HG02678 (cell line): ENCODE measurements around the gene PLLP.

Experiments
- ATAC-seq: cut with Tn5 transposase; IDR thresholded peaks from one replicate; pipeline ENCODE4 v1.9.1; 2021; ENCODE audit warnings: mild to moderate bottlenecking, moderate library complexity; ENCODE audit not compliant: unreplicated experiment

PLLP gene

DNA sequence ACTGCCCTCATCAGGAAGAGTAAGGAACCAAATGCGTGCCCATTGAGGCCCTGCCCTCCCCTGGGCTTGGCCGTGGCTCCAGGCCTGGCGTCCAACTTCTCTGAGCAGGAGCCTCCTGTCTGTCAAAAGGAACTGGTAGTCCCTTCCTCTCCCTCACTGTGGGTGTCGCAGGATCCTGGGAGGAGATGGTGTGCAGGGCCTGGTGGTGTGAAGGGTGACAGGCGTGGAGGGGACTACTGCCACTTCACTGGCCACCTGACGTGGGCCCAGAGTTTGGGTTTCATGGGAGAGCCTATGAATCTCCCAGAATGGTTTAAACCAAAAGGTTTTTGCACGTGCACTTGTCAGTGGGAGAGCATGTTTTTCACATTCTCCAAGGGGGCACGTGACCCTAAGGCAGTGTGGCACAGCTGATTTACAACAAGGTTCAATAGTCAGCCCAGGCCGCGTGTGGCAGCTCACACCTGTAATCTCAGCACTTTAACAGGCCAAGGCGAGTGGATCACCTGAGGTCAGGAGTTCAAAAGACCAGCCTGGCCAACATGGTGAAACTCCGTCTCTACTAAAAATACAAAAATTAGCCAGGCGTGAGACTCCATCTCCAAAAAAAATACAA is 26.9 kb downstream of the PLLP start:
- no peak for ATAC-seq

DNA sequence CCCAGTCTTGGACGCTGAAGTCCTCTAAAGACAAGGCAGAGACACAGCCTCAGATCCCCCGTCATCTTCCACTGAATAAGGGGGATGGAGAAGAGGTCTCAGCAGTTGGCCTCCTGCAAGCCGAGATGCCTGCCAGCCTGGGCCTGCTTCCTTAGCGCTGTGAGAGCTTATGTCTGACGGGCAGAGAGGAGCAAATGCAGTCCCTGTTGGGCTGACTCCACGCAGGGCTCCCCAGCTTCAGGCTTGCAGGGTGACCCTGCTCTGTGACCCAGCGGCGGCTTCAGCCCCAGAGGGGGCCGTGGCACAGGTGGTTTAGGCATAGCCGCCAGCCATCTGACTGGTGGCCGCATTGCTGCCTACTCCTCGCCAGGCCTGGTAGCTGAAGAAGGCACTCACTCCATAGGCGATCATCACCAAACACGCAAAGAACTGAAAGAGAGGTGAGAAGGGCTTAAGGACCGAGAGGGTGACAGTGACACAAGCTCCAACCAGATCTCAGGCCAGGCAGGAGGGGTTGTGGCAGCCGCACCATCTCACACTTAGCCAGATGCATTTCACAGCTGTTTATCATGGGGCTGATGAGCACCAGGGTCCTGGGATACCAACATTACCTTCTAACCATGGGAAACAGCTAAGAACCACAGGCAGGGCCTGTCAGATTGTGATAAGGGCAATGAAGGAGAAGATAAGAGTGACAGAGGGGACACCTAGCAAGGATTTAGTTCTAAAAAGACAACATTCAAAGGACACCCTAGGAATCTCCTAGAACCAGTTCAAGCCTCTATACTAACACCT is 27.7 kb downstream of the PLLP start:
- no peak for ATAC-seq

DNA sequence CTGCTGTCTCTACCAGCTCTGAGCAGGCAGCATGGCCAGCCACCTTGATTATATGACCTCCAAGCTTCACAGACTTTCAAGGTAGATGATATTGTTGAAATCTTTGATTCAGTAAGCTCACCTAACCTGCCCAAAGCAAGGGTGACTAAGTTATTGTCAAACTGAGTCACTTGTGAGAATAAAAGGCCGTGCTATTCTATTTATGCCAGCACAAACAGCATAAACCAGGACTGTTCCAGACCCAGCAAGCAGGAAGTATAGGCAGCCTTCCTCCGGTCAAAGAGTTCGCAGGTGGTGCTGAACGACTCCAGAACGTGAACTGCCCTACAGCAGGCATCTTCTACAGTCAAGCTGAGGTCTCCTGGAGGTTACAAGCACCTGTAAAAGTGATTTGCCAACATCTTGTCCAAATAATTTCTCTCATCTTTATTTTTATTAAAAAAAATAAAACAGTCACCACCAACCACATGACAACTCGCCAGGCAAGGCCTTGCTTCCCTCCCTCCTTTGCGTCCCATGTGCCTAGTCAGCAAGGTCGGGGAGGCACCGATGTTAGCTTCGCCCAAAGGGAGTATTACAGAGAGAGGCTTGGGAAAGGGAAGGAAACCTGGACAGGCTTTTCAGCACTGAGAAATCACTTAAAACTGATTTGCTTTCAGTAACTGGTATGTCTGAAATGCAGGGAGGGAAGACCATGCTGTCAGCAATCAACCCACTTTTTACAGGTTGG is 28.6 kb downstream of the PLLP start:
- ATAC-seq: no peak

DNA sequence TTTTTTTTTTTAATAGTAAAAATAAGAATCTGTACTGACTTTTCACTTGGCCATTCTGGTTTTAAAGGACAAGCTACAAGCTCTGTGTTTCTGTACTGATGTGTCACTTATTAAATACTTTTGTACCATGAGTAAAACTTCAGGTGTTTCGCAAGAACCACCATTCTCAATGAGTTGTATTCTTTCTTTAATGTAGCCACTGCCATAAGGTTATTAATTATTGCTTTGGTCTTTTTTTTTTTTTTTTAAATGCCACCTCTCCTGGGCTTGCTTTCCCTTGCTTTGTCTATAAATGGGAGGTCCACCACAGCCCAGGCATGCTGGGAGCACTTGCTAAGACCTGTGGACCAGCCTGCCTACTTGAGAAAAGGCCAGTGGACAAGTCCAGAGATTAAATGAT is 31.0 kb downstream of the PLLP start:
- ATAC-seq: no peak

DNA sequence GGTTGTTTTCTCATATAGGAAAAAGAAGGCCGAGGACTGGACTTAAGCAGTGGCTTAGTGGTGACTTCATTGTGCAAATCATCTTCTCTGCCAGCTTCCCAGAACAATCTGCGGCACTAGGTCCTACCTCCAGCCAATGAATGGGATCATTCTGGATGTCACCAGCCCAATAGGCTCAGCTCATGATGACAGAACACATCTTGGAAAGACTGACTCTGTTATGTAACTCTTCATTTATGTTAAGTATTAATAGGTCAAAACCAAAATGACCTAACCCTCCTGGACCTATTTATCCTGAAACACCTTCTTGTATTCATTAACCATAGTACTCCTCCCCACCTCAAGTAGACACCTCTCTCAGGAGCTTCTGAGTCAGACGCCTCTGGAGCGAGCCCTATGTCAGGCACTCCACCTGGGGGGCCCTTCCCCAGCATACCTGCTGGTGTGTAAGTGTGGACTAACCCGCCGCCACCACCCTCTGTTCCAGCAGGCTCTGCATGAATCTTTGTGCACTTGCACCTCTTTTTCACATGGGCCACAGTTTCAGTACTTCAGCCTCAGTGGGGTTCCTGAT is 32.2 kb downstream of the PLLP start:
- no peak for ATAC-seq

DNA sequence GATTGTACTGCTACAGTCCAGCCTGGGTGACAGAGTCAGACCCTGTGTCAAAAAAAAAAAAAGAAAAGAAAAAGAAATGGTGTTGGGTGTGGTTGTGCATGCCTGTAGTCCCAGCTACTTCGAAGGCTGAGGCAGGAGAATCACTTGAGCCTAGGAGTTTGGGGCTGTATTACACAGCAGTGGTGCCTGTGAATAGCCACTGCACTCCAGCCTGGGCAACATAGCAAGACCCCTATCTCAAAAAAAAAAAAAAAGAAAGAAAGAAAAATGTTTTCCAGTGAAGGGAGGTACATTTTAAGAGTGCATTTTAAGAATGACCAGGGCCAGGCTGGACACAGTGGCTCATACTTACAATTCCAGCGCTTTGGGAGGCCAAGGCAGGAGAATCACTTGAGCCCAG is 33.1 kb downstream of the PLLP start:
- ATAC-seq: no peak

DNA sequence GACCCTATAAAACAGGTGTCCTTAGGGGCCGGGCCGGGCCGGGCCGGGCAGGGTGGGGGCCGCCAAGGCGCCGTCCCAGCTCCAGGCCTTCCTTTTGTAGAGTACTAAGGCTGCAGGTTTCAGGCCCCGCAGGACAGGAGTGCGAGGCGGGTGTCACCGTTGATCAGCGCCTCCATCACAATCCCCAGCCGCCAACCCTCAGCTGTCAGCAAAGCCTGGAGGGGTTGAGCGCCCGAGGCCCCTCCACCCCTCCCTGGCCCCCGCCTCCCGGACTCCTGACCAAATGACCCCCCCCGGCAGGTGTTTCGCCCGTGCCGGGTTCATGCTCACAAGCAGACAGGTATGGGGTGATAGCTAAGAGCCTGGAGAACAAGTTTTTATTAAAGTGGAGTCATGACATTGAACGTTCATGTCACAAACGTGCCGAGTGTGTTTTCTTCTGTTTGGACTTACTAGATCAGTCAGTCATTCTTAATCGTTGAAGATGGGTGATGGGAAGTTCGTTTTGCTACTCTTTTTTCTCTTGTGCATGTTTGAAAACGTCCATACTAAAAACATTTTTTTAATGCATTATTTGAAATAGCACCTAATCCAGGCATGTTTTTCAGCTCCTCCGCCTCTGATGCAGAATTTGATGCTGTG is 38.9 kb downstream of the PLLP start:
- peak; percentile 31 for ATAC-seq

DNA sequence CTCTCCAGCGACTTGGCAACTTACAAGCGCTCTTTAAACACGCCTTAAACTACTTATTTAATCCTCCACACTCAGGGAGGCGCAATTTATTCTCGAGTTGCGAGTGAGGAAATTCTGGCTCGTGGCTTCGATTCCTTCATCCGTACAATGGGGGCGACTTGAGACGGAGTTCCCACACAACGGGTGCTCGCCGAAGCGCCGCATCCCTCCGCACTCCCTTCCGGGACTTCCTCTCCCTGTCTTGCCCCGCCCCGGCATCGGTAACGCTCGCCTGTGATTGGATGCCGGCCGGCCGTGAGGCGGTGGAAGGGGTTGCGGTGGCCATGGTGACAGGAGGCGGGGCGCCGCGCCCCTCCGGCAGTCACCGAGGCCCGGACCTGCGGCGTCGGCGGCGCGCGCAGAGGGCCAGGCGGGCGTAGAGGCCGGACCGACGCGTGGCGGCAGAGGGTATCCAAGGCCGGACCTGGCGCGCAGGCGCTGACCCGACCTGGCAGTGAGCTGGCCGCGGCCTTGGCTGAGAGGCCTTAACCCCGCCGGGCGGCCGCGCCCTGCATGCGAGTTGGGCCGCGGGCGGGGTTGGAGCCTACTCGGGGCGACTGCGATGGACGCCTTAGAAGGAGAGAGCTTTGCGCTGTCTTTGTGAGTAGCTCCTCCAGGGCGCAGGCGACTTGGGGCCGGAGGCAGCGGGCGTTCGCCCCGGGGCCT is 39.6 kb downstream of the PLLP start, which contains the start of gene ARL2BP:
Gene ARL2BP, plus strand, starts transcription at position 493 of the 705 bp plus-strand sequence. Its CDS starts 109 bp downstream, at position 602.
- peak; percentile 97 for ATAC-seq

DNA sequence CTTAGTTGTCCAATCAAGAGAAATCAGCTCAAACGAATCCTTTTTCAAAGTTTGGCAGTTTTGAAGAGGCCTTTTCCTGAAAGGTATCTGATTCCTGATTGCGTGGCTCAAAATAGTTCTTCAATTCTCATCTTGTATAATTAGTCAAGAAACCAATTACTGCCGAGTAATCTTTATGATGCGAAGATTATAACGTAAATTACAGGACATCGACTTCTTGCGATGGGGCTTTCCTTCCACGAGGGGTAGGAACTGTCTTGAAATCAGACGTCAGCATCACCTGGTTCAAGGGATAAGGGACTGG is 40.1 kb downstream of the PLLP start:
- ATAC-seq: peak; percentile 13

DNA sequence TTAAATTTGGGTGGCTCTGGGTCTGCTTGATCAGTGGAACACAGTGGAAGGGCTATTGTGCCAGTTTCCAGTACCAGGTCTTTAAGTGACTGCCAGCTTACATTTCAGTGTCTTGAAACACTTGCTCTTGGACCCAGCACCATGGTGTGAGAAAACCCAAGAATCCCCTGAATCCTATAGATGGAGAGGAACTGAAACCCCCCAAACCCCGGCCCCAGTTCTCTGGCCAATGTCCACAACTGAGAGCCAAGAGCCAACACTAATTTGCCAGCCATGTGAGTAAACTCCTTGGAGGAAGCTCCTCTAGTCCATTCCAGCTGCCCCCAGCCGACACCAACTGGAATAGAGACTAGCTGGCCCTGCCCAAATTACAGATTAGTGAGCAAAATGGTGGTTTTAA is 41.8 kb downstream of the PLLP start:
- ATAC-seq: no peak

DNA sequence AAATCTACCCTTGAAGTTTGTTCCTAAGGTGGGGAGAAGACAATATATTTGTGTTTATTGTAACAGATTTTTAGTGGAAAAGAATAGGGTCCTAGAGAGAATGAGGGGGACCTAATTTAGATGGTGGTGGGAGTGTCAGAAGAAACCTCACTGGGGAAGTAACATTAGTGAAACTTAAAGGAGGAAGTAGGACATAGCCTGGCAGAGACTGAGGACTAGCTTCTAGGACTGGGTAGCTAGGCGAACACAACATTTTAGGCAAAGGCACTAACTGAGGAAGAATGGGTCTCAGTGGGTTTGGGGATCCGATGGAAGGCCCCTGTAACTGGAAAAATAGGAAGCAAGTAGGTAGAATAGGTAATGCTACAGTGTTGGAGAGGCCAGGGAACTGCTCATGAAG is 43.6 kb downstream of the PLLP start:
- no peak for ATAC-seq

DNA sequence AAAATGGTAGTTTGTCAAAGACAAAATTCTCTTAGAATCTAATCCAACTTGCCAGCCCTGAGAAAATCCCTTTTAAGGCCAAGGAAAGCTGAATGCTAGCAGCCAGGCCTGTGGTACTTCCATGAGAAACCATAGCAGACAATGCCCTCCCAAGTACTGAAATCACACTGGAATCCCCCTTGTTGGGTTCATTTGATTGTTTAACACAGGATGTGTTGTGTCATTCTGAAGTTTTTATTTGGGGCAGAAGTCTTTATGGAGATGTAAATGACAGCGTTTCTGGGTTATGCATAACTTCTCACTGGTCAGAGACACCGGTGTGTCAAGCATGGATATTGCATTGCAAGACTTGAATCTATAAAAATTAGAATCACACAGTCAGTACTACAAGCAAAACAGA is 45.4 kb downstream of the PLLP start:
- no peak for ATAC-seq

DNA sequence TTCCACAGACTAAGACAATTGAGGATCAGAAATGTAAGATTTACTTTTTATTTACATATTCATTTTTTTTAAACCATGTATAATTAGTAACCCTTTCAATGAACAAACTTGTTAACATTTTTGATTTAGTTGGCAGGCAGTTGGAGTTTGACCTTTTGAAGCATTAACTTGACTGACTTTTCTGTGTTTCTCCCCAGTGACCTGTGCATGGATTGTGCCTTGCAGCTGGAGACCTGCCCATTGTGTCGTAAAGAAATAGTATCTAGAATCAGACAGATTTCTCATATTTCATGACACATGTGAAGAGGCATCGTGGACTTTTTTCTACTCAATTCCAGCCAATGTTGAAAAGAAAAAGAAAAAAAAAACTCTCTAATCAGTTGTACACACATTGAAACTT is 45.8 kb downstream of the PLLP start:
- ATAC-seq: no peak

DNA sequence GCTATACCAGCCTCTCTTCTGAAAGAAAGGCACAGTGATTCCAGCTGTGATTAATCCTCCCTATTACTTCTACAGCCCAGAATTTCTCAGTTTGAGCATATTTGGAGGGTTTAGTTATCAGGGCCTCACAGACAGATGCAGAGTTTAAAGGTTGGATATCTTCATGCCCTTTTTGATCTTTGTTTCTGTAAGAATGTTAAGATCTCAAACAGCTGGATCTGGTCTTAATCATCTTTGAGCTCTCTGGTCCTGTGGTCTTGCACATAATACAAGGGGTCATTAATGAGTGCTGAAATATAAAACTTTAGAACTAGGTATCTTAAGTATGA is 48.5 kb downstream of the PLLP start:
- no peak for ATAC-seq

DNA sequence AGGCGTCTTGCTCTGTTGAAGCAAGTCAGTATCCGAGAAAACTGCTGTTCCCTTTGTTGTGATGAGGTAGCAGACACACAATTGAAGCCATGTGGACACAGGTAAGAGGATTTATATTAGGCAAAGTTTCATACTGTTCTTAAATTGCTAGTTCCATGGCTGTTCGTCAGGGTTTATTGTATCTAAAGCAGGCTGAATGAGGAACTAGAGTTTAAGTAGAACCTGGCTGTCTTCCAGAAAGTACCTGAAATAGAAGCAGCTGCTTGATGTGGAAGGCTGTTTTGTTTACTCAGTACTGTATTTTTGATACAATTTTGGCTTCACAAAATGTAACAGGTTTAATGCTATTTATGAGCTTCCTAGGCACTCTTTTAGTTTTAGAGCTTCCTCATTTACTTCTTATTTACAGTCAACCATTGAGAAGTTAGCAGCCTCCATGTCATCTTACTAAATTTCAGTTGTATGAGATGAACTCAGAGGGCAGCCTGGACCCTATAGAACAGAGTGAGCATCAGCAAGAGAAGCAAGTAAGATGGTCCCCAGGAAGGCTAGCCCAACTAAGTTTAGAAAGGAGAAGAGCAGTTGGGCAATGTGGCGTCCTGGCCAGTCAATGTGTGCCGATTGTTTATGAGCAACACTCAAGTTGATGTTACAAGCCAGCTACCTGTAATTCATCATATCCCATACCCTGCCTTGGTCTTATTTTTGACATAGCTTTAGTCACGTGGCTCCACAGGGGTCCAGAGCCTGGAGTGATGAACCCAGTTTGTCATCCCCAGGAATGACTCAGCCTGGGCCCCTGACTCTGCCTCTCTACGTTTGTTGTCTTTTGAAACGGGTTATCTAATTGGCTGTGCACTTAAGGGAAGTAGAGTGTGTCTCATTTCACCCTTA is 49.1 kb downstream of the PLLP start:
- ATAC-seq: no peak

DNA sequence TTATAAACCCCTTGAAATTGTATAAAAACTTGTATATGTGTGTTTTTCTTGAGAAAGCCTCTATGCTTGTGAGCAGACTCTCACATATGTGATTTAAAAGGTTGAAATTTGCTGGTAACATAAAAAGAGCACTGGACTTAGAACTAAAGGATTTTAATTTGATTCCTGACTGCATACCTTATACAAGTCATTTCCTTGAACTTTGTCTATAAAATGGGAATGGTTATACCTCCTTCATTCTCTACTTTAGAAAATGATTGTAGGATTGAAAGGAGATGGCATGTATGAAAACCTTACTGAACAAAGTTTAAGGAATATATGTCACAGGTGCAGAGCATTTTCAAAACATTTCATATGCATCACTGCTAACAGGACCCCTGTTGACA is 49.8 kb downstream of the PLLP start:
- ATAC-seq: no peak

DNA sequence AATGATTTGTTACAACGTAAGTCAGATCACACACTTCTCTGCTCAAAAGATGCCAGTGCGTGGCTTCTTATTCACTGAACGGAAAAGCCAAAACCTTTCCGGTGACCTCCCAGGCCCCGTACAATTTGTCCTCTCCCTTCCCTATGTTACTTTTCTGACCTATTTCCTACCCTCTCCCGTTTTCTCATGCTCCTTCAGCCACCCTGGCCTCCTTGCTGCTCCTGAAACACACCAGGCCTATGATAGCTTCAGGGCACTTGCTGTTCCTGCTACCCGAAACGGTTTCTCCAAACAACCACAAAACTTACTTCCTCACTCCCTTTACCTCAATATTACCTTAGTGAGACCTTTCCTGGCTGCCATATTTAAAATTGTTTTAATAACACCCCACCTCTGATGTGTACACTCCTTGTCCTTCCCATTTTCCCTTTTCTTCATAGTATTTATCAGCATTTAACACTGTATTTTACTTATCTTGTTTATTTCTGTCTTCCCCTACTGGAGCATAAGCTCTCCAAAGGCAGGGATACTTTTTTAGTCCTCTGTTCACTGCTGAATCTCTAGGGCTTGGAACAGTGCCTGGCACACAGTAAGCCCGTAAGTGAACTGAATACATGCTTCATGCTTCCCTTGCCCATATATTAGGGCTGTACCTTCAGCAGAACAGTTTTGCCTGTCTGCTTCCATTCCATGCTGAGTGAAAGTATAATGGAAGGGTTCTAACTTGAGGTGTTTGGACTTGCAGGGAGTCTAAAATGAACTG is 50.3 kb downstream of the PLLP start:
- no peak for ATAC-seq

DNA sequence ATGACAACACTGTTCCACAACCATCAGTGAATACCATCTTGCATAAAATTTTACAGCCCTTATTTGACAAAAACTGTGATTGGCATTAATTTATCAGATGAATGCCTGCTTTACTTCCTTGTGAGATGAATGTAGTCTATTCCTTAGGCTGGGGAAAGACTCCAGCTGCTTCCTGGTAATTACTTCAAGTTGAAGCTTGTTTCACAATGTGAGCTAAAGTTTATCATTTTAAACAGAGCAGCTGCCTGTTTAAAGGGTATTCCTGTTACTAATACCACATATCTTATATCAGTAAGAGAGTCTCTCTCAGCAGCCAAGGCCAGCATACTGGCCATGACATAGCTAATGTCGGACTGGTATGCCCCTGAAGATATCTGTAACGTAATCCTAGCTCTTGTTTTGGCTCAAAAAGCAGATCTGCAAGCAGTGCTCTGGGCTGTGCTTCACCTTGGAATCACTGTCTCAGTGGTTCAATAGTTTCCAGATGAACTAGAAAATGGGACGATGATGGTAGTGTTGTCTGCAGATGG is 52.6 kb downstream of the PLLP start:
- ATAC-seq: no peak

DNA sequence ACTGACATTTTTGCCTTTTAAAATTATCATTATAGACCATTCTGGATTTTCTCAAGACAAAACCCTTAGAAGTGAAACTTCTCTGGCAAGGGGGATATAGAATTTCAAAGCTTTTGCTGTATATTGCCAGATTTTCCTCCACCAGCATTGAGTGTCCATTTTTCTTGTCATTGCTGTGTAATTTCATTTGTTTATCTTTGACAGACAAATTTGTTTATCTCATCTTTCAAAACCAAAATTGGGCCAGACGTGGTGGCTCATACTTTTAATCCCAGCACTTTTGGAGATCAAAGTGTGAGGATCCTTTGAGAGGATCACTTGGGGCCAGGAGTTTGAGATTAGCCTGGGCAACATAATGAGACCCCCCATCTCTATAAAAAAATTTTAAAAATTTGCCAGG is 55.4 kb downstream of the PLLP start:
- ATAC-seq: no peak
